ENCODE results near the gene CD300H.

Gene CD300H

DNA sequence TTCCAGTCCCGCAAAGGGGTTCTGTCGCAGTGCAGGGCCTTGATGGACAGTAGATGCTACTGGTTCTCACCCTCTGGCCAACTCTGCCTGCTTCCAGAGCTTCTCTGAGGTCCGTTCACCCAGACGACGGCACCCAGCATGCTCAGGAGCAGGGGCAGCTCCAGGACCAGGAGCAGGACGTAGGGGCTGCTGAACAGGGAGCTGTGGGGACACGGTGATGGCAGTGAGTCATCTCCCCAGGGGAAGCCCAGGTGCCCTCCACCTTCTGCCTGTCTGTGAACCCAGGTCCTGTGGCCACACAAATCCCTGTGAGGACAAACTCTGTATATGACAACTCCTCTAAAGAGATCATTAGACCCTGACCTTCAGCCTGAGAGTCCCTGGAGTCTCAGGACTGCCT lies 18.0 kb downstream of the CD300H start:
- DNase-seq (ENCODE audit: low spot score) = no peak
- TF ChIP-seq, protein P1, sequence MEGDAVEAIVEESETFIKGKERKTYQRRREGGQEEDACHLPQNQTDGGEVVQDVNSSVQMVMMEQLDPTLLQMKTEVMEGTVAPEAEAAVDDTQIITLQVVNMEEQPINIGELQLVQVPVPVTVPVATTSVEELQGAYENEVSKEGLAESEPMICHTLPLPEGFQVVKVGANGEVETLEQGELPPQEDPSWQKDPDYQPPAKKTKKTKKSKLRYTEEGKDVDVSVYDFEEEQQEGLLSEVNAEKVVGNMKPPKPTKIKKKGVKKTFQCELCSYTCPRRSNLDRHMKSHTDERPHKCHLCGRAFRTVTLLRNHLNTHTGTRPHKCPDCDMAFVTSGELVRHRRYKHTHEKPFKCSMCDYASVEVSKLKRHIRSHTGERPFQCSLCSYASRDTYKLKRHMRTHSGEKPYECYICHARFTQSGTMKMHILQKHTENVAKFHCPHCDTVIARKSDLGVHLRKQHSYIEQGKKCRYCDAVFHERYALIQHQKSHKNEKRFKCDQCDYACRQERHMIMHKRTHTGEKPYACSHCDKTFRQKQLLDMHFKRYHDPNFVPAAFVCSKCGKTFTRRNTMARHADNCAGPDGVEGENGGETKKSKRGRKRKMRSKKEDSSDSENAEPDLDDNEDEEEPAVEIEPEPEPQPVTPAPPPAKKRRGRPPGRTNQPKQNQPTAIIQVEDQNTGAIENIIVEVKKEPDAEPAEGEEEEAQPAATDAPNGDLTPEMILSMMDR (IDR thresholded peaks at IDR 0.05; ENCODE audit: extremely low read depth, missing control alignments) = no peak

DNA sequence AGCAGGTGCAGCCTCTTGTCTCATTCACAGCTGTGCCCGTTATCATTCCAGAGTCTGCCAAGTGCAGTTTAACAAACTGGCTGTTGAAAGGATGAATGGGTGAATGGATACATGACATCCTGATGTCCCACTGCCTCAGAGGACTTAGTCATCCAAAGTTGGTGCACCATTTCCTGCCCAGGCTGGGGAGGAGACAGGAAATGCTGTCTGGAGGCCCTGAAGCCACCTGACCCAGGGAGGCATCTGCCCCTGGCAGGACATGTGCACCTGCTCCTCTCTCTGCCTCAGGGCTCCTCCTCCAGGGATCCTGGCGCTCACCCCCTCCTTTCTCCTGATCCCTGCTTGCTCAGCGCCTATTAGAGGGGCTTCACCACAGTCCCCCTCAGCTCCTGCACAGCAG lies 19.6 kb downstream of the CD300H start:
- DNase-seq (ENCODE audit: low spot score) = no peak
- TF ChIP-seq, protein P1 (IDR thresholded peaks at IDR 0.05; ENCODE audit: extremely low read depth, missing control alignments) = no peak

DNA sequence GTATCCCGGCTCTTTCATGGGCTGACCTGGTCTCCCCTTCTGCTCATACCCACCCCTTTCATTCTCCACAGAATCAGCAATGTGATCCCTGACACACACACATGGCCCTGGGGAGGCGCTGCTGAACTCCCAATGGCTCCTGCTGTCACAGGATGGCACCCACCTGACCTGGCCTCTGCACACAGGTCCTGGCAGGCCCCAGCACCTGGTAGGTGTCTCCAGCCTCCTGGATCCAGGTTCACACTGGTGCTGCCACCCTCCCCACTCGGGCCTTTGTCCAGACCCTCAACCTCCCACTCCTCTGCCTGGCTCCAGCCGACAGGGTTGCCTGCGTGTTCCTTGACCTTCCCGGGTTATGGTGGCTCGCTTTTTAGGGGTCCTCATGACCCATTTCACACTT lies 20.0 kb downstream of the CD300H start:
- TF ChIP-seq, protein P1 (IDR thresholded peaks at IDR 0.05; ENCODE audit: extremely low read depth, missing control alignments) = no peak

DNA sequence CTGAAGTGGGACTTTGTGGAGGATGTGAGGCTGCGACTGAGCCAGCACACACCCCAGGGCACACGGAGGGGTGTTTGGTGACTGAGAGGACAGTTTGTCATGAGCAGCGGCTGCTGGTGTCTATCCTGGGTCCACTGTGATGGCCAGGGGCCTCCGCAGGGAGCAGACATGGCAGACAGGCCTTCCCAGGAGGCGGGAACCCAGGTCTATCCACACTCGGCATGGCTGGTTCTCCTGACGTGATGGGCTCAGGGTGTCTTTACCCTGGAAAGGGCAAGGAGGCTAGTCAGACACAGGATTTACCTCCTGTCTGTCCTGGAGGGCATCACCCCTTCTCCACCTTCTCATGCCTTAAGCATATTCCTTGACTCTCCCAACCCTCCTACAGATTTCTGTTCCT lies 20.7 kb downstream of the CD300H start:
- TF ChIP-seq, protein P1 (IDR thresholded peaks at IDR 0.05; ENCODE audit: extremely low read depth, missing control alignments) = no peak
- DNase-seq (ENCODE audit: low spot score) = no peak

More for the DNA sequence above, 20.0 kb downstream of the CD300H start:
- DNase-seq (ENCODE audit: low spot score) = no peak

DNA sequence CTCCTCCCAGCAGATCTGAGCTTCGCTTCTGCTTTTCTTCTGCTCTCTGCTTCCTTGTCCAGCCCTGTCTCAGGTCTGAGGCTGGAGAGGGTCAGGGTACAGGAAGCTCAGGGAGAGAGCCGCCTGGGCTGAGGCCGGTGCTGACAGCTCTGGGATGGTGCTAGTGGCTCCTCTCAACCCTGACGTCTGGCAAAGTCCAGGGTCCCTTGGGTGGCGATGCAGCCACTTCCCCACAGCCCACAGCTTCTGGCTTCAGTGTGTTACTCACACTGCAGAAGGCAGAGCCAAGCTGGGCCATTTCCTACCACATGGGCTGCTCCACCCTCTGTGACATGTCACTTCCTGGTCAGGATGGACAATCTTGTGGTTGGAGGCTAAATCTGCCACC lies 21.5 kb downstream of the CD300H start, which contains the start of gene CD300C:
TSS of gene CD300C (minus strand) at position 273 of the 388 bp plus-strand sequence. CDS start 333 bp downstream, outside the sequence.
- TF ChIP-seq, protein P1 (IDR thresholded peaks at IDR 0.05; ENCODE audit: extremely low read depth, missing control alignments) = no peak
- DNase-seq (ENCODE audit: low spot score) = peak; percentile 19

DNA sequence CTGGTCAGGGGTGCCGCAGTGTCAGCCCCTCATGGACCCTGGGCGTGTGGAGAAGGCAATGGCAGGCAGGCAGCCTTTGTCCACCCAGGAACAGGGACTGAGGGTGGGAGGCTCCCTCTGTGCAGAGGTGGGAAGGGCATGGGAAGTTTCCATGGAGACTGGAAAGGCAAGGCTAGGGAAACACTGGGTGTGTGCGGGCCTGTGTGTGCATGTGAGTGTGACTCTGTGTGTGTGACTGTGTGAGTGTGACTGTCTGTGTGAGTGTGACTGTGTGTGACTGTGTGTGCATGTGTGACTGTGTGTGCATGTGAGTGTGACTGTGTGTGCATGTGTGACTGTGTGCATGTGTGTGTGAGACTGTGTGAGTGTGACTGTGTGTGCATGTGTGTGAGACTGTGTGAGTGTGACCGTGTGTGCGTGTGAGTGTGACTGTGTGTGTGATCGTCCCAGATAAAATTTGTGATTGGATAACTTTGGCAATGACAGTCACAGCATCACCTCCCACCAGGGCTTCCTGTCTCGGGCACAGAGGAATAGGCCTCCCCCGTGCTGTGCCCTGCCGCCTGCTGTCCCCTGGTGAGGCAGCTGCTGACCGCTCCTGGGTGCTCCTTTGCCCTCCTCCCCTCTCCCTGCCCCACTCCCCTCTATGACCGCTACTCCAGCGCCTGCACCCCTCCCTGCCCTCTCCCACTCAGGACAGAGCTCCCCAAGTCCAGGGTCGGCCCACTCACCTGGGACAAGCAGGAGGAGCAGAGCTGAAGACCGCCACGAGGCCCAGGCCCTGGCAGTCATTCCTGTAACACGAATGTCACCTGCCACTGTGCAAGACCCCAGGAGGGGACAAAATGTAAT lies 22.1 kb downstream of the CD300H start:
- DNase-seq (ENCODE audit: low spot score) = no peak
- TF ChIP-seq, protein P1 (IDR thresholded peaks at IDR 0.05; ENCODE audit: extremely low read depth, missing control alignments) = no peak

DNA sequence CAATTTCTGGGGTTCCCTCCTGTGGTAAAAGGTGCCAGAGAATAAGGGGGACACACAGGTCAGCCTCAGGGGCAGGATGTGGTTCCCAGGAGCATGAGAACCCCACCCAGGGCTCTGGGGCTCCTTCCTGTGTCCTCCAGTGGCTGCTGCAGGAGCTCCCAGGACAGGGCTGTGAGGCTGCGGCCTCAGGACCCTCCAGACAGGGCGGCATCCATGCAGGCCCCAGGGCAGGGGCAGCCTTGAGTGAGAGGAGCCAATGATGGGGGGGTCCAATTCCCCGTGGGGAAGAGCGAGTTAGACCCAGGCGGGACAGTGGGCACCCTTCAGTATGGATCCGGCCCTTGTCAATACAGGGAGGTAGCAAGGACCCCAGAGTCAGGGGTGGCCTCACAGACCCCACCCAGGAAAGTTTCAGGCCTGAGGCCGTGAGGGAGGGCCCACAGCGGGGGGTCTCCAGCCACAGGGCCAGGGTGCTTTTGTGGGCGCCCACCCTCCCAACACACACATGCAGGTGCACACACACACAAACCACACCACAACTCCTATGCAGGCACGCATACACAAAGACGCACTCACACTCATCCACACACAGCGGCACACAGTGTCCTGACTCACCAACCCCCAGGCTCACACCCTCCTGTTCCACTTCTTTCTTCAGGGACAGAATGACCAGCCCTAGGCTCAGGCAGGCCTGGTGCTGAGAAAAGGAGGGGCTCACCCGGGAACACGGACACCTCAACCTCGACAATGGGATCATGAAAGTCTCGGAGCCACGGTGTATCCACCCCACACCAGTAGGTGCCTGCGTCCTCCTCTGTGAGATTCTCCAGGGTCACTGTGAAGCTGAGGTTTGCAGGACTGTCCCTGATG lies 23.2 kb downstream of the CD300H start:
- TF ChIP-seq, protein P1 (IDR thresholded peaks at IDR 0.05; ENCODE audit: extremely low read depth, missing control alignments) = no peak
- DNase-seq (ENCODE audit: low spot score) = no peak

All from GM20000 (cell line).